ENCODE data around the gene CNTN4.

- TF ChIP-seq CTCF (conservative IDR thresholded peaks at IDR 0.05; ENCODE audit: low read depth, low read length), result no peak
- TF ChIP-seq EZH2 (IDR thresholded peaks at IDR 0.05; ENCODE audit: borderline replicate concordance, low read depth, low read length, poor library complexity, severe bottlenecking), result no peak
These were observed 448.4 kb downstream of the CNTN4 start for GRCh38 chr3:2547049-2547448.

Measured in A673 (cell line).